Bronchial epithelial cell (primary cell): Measurements from ENCODE around the gene DPEP2. TPM values are rescaled to one million over a fixed set of nuclear protein-coding genes. Genes with fewer than 3 reads are reported as not detected.

Experiments
- DNase-seq: peaks from one replicate; pipeline ENCODE4 v3.0.0-alpha.2; 2010; ENCODE audit warnings: low read depth
- FAIRE-seq: peaks from 2 replicates; lab custom pipeline; 2011; peaks lifted over from hg19 to GRCh38; lab: Jason Lieb, UNC
- H3K27me3 ChIP-seq: 2 replicates; pipeline ENCODE4 v1.5.1; 2011; ENCODE audit warnings: low read length; ENCODE audit not compliant: control insufficient read depth, insufficient read depth
- H3K36me3 ChIP-seq: 2 replicates; pipeline ENCODE4 v1.5.1; 2011; ENCODE audit warnings: low read length; ENCODE audit not compliant: control insufficient read depth, insufficient read depth
- H3K4me3 ChIP-seq: 2 replicates; pipeline ENCODE4 v1.5.1; 2011; ENCODE audit warnings: mild to moderate bottlenecking, low read depth, low read length, control low read depth
- CTCF ChIP-seq: IDR thresholded peaks from 2 replicates; pipeline ENCODE4 v1.5.1; 2011; ENCODE audit warnings: mild to moderate bottlenecking, moderate library complexity, low read length, control low read depth, inconsistent platforms; ENCODE audit not compliant: insufficient read depth, severe bottlenecking
- total RNA-seq: library from RNA; depleted of rRNA; stranded (reverse); fragments of >200 nt; gene quantifications from 2 replicates; pipeline ENCODE4 v1.2.1, GENCODE V29; 2014

Gene DPEP2
- total RNA-seq, 1 donor from 2014 or later: not detected

- peak; percentile 29 for DNase-seq
Measured at GRCh38 chr16:67993207-67994039, 5.9 kb downstream of the DPEP2 start.

GRCh38 chr16:67992661-67993206 is 6.5 kb downstream of the DPEP2 start:
- TF ChIP-seq CTCF: no peak
- DNase-seq: no peak

More at GRCh38 chr16:67993207-67994039, 5.9 kb downstream of the DPEP2 start:
- peak overlapping the region; percentile 18 for H3K4me3 ChIP-seq
- peak; percentile 97 for TF ChIP-seq CTCF
- H3K36me3 ChIP-seq: no peaks in the 10 kb centered on the region
- no peak for FAIRE-seq
- H3K27me3 ChIP-seq: no peaks in the 10 kb centered on the region

GRCh38 chr16:67990018-67990386 is 9.3 kb downstream of the DPEP2 start:
- FAIRE-seq: no peak
- no peaks in the 10 kb centered on the region for H3K36me3 ChIP-seq
- H3K27me3 ChIP-seq: no peaks in the 10 kb centered on the region
- H3K4me3 ChIP-seq: no peak overlapping the region
- TF ChIP-seq CTCF: no peak
- no peak for DNase-seq

More at GRCh38 chr16:67992661-67993206, 6.5 kb downstream of the DPEP2 start:
- FAIRE-seq: no peak
- no peak overlapping the region for H3K4me3 ChIP-seq
- H3K27me3 ChIP-seq: no peaks in the 10 kb centered on the region
- H3K36me3 ChIP-seq: no peaks in the 10 kb centered on the region

GRCh38 chr16:67989322-67990017 is 9.8 kb downstream of the DPEP2 start:
- no peak for DNase-seq
- no peak overlapping the region for H3K4me3 ChIP-seq
- H3K36me3 ChIP-seq: no peaks in the 10 kb centered on the region
- TF ChIP-seq CTCF: no peak
- no peak for FAIRE-seq
- no peaks in the 10 kb centered on the region for H3K27me3 ChIP-seq

GRCh38 chr16:67988675-67989074 is 10.6 kb downstream of the DPEP2 start:
- no peak for DNase-seq
- no peak for TF ChIP-seq CTCF
- no peaks in the 10 kb centered on the region for H3K36me3 ChIP-seq
- no peak for FAIRE-seq
- no peak overlapping the region for H3K4me3 ChIP-seq
- no peaks in the 10 kb centered on the region for H3K27me3 ChIP-seq
